ENCODE results near the gene LY9.

The LY9 gene

GRCh38 chr1:160806784-160807183, 10.8 kb downstream of the LY9 start:
- DNase-seq, result no peak

GRCh38 chr1:160807247-160807646, 11.3 kb downstream of the LY9 start:
- no peak for DNase-seq

GRCh38 chr1:160807738-160808137, 11.8 kb downstream of the LY9 start:
- DNase-seq, result no peak

GRCh38 chr1:160808289-160808688, 12.3 kb downstream of the LY9 start:
- DNase-seq, result no peak

GRCh38 chr1:160810486-160810885, 14.5 kb downstream of the LY9 start:
- DNase-seq, result no peak

- no peak for DNase-seq
These were observed 15.2 kb downstream of the LY9 start for GRCh38 chr1:160811147-160811546.

- DNase-seq, result no peak
These were observed 17.2 kb downstream of the LY9 start for GRCh38 chr1:160813215-160813614.

GRCh38 chr1:160814316-160814715, 18.3 kb downstream of the LY9 start:
- no peak for DNase-seq

- DNase-seq, result no peak
These were observed 18.9 kb downstream of the LY9 start for GRCh38 chr1:160814856-160815255.

- DNase-seq, result no peak
These were observed 22.4 kb downstream of the LY9 start for GRCh38 chr1:160818207-160818937.

GRCh38 chr1:160819186-160819585, 23.2 kb downstream of the LY9 start:
- DNase-seq, result no peak

GRCh38 chr1:160821627-160822026, 25.7 kb downstream of the LY9 start:
- DNase-seq, result no peak

GRCh38 chr1:160823296-160823695, 27.3 kb downstream of the LY9 start:
- no peak for DNase-seq

GRCh38 chr1:160826546-160826945, 30.6 kb downstream of the LY9 start:
- DNase-seq, result no peak

- no peak for DNase-seq
These were observed 31.4 kb downstream of the LY9 start for GRCh38 chr1:160827418-160827817.

- peak; percentile 85 for DNase-seq
These were observed 33.8 kb downstream of the LY9 start for GRCh38 chr1:160829766-160830165.

GRCh38 chr1:160830321-160831153, 34.6 kb downstream of the LY9 start:
- DNase-seq, result peak; percentile 61

GRCh38 chr1:160834945-160835565, 39.1 kb downstream of the LY9 start:
- peak; percentile 53 for DNase-seq

- DNase-seq, result no peak
These were observed 39.8 kb downstream of the LY9 start for GRCh38 chr1:160835751-160836150.

- no peak for DNase-seq
These were observed 40.6 kb downstream of the LY9 start for GRCh38 chr1:160836561-160836960.

GRCh38 chr1:160836981-160837557, 41.1 kb downstream of the LY9 start:
- no peak for DNase-seq

GRCh38 chr1:160837558-160838205, 41.7 kb downstream of the LY9 start:
- DNase-seq, result peak; percentile 47

- DNase-seq, result no peak
These were observed 42.9 kb downstream of the LY9 start for GRCh38 chr1:160838888-160839287.
